Ishikawa (cell line): ENCODE results near the gene PTCRA.

ENCODE experiments used
- CEBPB ChIP-seq: IDR thresholded peaks from 2 replicates; pipeline ENCODE4 v1.6.1; 2012
- CREB1 ChIP-seq: IDR thresholded peaks from 2 replicates; pipeline ENCODE4 v1.6.1; 2012; ENCODE audit warnings: low read depth
- EGR1 ChIP-seq: IDR thresholded peaks from 2 replicates; pipeline ENCODE4 v1.6.1; 2012
- EP300 ChIP-seq: IDR thresholded peaks from 2 replicates; pipeline ENCODE4 v1.6.1; 2012; ENCODE audit warnings: borderline replicate concordance
- FOXM1 ChIP-seq: IDR thresholded peaks from 2 replicates; pipeline ENCODE4 v1.6.1; 2012; ENCODE audit warnings: low read depth, borderline replicate concordance
- MAX ChIP-seq: IDR thresholded peaks from 2 replicates; pipeline ENCODE4 v1.6.1; 2012
- NFIC ChIP-seq: IDR thresholded peaks from 2 replicates; pipeline ENCODE4 v1.6.1; 2012
- RAD21 ChIP-seq: IDR thresholded peaks from 2 replicates; pipeline ENCODE4 v1.6.1; 2012; ENCODE audit warnings: low read depth
- REST ChIP-seq: IDR thresholded peaks from 2 replicates; pipeline ENCODE4 v1.6.1; 2012; ENCODE audit warnings: low read depth, mild to moderate bottlenecking
- TAF1 ChIP-seq: IDR thresholded peaks from 2 replicates; pipeline ENCODE4 v1.6.1; 2012; ENCODE audit warnings: low read depth, mild to moderate bottlenecking
- TCF12 ChIP-seq: IDR thresholded peaks from 2 replicates; pipeline ENCODE4 v1.6.1; 2012; ENCODE audit warnings: low read depth
- TEAD4 ChIP-seq: IDR thresholded peaks from 2 replicates; pipeline ENCODE4 v1.6.1; 2012
- YY1 ChIP-seq: IDR thresholded peaks from 2 replicates; pipeline ENCODE4 v1.6.1; 2012; ENCODE audit warnings: low read depth
- ZBTB7A ChIP-seq: IDR thresholded peaks from 2 replicates; pipeline ENCODE4 v1.6.1; 2012; ENCODE audit warnings: low read depth
- TF ChIP-seq, protein P1 (sequence below): IDR thresholded peaks from 2 replicates; pipeline ENCODE4 v1.6.1; 2012

Gene PTCRA

GRCh38 chr6:42937548-42938427 lies 21.9 kb downstream of the PTCRA start:
- TF ChIP-seq MAX (no peak), REST (no peak), EP300 (no peak), CEBPB (no peak), YY1 (no peak), TEAD4 (no peak), FOXM1 (no peak), NFIC (no peak), TCF12 (no peak), EGR1 (no peak), ZBTB7A (no peak), CREB1 (no peak), RAD21 (no peak)
- TF ChIP-seq, protein P1, sequence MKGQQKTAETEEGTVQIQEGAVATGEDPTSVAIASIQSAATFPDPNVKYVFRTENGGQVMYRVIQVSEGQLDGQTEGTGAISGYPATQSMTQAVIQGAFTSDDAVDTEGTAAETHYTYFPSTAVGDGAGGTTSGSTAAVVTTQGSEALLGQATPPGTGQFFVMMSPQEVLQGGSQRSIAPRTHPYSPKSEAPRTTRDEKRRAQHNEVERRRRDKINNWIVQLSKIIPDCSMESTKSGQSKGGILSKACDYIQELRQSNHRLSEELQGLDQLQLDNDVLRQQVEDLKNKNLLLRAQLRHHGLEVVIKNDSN = no peak

DNA sequence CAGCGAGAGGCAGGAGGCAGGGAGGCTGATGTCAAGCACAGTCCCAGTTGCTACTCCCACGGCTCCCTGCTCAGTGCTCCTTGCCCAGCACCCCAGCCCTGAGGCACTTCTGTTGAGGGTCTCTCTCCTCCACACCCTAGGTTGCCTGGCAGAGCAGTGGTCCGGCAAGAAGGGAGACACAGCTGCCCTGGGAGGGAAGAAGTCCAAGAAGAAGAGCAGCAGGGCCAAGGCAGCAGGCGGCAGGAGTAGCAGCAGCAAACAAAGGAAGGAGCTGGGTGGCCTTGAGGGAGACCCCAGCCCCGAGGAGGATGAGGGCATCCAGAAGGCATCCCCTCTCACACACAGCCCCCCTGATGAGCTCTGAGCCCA lies 22.6 kb downstream of the PTCRA start:
- no peak for TF ChIP-seq TAF1
- TF ChIP-seq NFIC = no peak
- TF ChIP-seq, protein P1 = no peak
- TF ChIP-seq MAX = no peak
- no peak for TF ChIP-seq RAD21
- TF ChIP-seq TCF12 = no peak

DNA sequence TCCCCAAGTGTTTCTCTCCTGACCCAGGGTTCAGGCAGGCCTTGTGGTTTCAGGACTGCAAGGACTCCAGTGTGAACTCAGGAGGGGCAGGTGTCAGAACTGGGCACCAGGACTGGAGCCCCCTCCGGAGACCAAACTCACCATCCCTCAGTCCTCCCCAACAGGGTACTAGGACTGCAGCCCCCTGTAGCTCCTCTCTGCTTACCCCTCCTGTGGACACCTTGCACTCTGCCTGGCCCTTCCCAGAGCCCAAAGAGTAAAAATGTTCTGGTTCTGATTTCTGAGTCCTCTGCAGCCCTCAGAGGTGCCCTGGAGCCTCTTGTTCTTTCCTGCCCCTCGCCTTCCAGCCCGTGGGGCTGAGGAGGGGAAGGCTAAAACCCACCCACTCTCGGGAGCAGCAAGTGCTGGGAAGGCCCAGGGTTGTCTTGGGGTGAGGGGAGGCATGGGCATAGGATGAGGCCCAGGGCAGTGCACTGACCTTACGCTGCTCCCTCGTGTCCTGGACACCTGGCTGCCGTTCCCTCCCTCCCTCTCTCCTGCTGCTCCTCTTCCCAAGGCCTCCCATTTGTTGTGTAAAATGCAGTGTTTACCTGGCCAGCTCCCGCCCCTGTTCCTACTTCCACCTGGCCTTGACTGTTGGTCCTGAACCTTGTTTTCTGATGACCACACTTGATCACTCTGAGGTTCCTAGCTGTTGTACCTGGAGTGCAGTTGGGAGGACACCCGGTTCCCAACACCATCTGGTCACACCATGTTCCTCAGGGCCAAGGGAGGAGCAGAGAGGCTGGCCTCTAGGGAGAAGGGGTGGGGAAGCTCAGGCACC lies 23.3 kb downstream of the PTCRA start:
- TF ChIP-seq NFIC (no peak), YY1 (no peak), MAX (no peak), REST (no peak)

GRCh38 chr6:42939810-42940167 lies 23.9 kb downstream of the PTCRA start:
- TF ChIP-seq REST (no peak), FOXM1 (no peak), EP300 (no peak), TAF1 (no peak), ZBTB7A (no peak), MAX (no peak), CEBPB (no peak), EGR1 (no peak), TEAD4 (no peak), YY1 (no peak)
- TF ChIP-seq, protein P1 = no peak
